MM.1S (cell line): ENCODE results near the gene TBX20.

ENCODE experiments used
- DNase-seq: peaks from one replicate; pipeline ENCODE4 v3.0.0-alpha.2; 2015
- H2AFZ ChIP-seq: fragments of 300-600 bp; sonication (generic); 2 replicates; pipeline ENCODE4 v1.6.0; 2016; ENCODE audit warnings: antibody characterized with exemption, low read length
- H3F3A ChIP-seq: fragments of 300-600 bp; sonication (generic); 2 replicates; pipeline ENCODE4 v1.6.1; 2016; ENCODE audit warnings: mild to moderate bottlenecking, antibody characterized with exemption, low read length, moderate library complexity, mixed read lengths; ENCODE audit not compliant: insufficient read depth
- H3K27ac ChIP-seq: fragments of 300-600 bp; sonication (generic); 2 replicates; pipeline ENCODE4 v1.5.1; 2016; ENCODE audit warnings: mild to moderate bottlenecking, low read length
- H3K27me3 ChIP-seq: fragments of 300-600 bp; sonication (generic); replicated peaks from 2 replicates; pipeline ENCODE4 v1.6.0; 2016; ENCODE audit warnings: low read length; ENCODE audit not compliant: insufficient read depth
- H3K36me3 ChIP-seq: fragments of 300-600 bp; sonication (generic); replicated peaks from 2 replicates; pipeline ENCODE4 v1.6.1; 2016; ENCODE audit warnings: mild to moderate bottlenecking, low read length, mixed read lengths; ENCODE audit not compliant: insufficient read depth
- H3K4me1 ChIP-seq: fragments of 300-600 bp; sonication (generic); 2 replicates; pipeline ENCODE4 v1.6.1; 2016; ENCODE audit warnings: low read length, mixed read lengths
- H3K4me2 ChIP-seq: fragments of 300-600 bp; sonication (generic); 2 replicates; pipeline ENCODE4 v1.6.0; 2016; ENCODE audit warnings: low read depth, low read length
- H3K4me3 ChIP-seq: fragments of 300-600 bp; sonication (generic); 2 replicates; pipeline ENCODE4 v1.5.1; 2016; ENCODE audit warnings: low read length, mixed read lengths
- H3K79me2 ChIP-seq: fragments of 300-600 bp; sonication (generic); 2 replicates; pipeline ENCODE4 v1.6.1; 2016; ENCODE audit warnings: mixed run types, low read length, mixed read lengths
- H3K9ac ChIP-seq: fragments of 300-600 bp; sonication (generic); 2 replicates; pipeline ENCODE4 v1.6.1; 2016; ENCODE audit warnings: low read length, mixed read lengths
- H3K9me2 ChIP-seq: fragments of 300-600 bp; sonication (generic); replicated peaks from 2 replicates; pipeline ENCODE4 v1.6.1; 2016; ENCODE audit warnings: mild to moderate bottlenecking, low read length, mixed read lengths; ENCODE audit not compliant: insufficient read depth
- H3K9me3 ChIP-seq: fragments of 300-600 bp; sonication (generic); replicated peaks from 2 replicates; pipeline ENCODE4 v1.6.1; 2016; ENCODE audit warnings: mild to moderate bottlenecking, low read length, mixed read lengths; ENCODE audit not compliant: insufficient read depth
- H4K20me1 ChIP-seq: fragments of 300-600 bp; sonication (generic); 2 replicates; pipeline ENCODE4 v1.6.1; 2016; ENCODE audit warnings: mild to moderate bottlenecking, low read length, moderate library complexity, mixed read lengths; ENCODE audit not compliant: insufficient read depth
- EZH2 ChIP-seq: fragments of 300-600 bp; sonication (generic); optimal IDR thresholded peaks from 2 replicates; pipeline ENCODE3; 2017; ENCODE audit warnings: low read depth, mild to moderate bottlenecking, antibody characterized with exemption, low read length, mixed read lengths
- EZH2phosphoT487 ChIP-seq: fragments of 300-600 bp; sonication (generic); IDR thresholded peaks from 2 replicates; pipeline ENCODE4 v1.6.1; 2018; ENCODE audit warnings: antibody characterized with exemption, low read length
- TF ChIP-seq, protein P1 (sequence below): fragments of 300-600 bp; sonication (generic); IDR thresholded peaks from 2 replicates; pipeline ENCODE4 v1.5.1; 2016; ENCODE audit warnings: antibody characterized with exemption, low read length, mixed read lengths

Gene TBX20

GRCh38 chr7:35286422-35286821 lies 32.5 kb upstream of the TBX20 start:
- no peaks in the 10 kb centered on the region for H3K27me3 ChIP-seq
- H3K4me2 ChIP-seq: no peak overlapping the region
- no peak for DNase-seq
- no peak overlapping the region for H2AFZ ChIP-seq
- H4K20me1 ChIP-seq: no peaks in the 10 kb centered on the region
- no peak overlapping the region for H3K4me3 ChIP-seq
- no peak overlapping the region for H3K9ac ChIP-seq
- TF ChIP-seq, protein P1, sequence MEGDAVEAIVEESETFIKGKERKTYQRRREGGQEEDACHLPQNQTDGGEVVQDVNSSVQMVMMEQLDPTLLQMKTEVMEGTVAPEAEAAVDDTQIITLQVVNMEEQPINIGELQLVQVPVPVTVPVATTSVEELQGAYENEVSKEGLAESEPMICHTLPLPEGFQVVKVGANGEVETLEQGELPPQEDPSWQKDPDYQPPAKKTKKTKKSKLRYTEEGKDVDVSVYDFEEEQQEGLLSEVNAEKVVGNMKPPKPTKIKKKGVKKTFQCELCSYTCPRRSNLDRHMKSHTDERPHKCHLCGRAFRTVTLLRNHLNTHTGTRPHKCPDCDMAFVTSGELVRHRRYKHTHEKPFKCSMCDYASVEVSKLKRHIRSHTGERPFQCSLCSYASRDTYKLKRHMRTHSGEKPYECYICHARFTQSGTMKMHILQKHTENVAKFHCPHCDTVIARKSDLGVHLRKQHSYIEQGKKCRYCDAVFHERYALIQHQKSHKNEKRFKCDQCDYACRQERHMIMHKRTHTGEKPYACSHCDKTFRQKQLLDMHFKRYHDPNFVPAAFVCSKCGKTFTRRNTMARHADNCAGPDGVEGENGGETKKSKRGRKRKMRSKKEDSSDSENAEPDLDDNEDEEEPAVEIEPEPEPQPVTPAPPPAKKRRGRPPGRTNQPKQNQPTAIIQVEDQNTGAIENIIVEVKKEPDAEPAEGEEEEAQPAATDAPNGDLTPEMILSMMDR: no peak
- TF ChIP-seq EZH2: no peak
- TF ChIP-seq EZH2phosphoT487: no peak
- H3K9me2 ChIP-seq: no peaks in the 10 kb centered on the region
- no peak overlapping the region for H3K27ac ChIP-seq
- no peaks in the 10 kb centered on the region for H3K36me3 ChIP-seq
- no peaks in the 10 kb centered on the region for H3K4me1 ChIP-seq
- no peaks in the 10 kb centered on the region for H3K79me2 ChIP-seq
- H3K9me3 ChIP-seq: no peaks in the 10 kb centered on the region
- H3F3A ChIP-seq: no peaks in the 10 kb centered on the region

- no peaks in the 10 kb centered on the region for H3K9me2 ChIP-seq
- H2AFZ ChIP-seq: no peak overlapping the region
- no peak overlapping the region for H3K4me2 ChIP-seq
- no peak overlapping the region for H3K4me3 ChIP-seq
- no peaks in the 10 kb centered on the region for H3K36me3 ChIP-seq
- no peaks in the 10 kb centered on the region for H3K27me3 ChIP-seq
- H3F3A ChIP-seq: no peaks in the 10 kb centered on the region
- H3K79me2 ChIP-seq: no peaks in the 10 kb centered on the region
- no peaks in the 10 kb centered on the region for H4K20me1 ChIP-seq
- H3K9me3 ChIP-seq: no peaks in the 10 kb centered on the region
- no peak overlapping the region for H3K27ac ChIP-seq
- DNase-seq: no peak
- TF ChIP-seq, protein P1: no peak
- TF ChIP-seq EZH2phosphoT487: no peak
- TF ChIP-seq EZH2: no peak
- H3K4me1 ChIP-seq: no peaks in the 10 kb centered on the region
- H3K9ac ChIP-seq: no peak overlapping the region
These were observed 31.9 kb upstream of the TBX20 start for GRCh38 chr7:35285799-35286198.

- H3K27ac ChIP-seq: no peak overlapping the region
- H3K9ac ChIP-seq: no peak overlapping the region
- H3K4me1 ChIP-seq: no peaks in the 10 kb centered on the region; the same call in 1 of the 2 replicates
- no peak overlapping the region for H2AFZ ChIP-seq
- H3K4me2 ChIP-seq: no peak overlapping the region
- H3K27me3 ChIP-seq: no peaks in the 10 kb centered on the region
- no peaks in the 10 kb centered on the region for H4K20me1 ChIP-seq
- no peaks in the 10 kb centered on the region for H3K79me2 ChIP-seq
- H3K4me3 ChIP-seq: no peak overlapping the region
- no peaks in the 10 kb centered on the region for H3K9me3 ChIP-seq
- H3K36me3 ChIP-seq: no peaks in the 10 kb centered on the region
- DNase-seq: no peak
- H3K9me2 ChIP-seq: no peaks in the 10 kb centered on the region
- H3F3A ChIP-seq: no peaks in the 10 kb centered on the region
- TF ChIP-seq EZH2 (no peak), EZH2phosphoT487 (no peak)
- TF ChIP-seq, protein P1: no peak
These were observed 27.0 kb upstream of the TBX20 start for GRCh38 chr7:35280902-35281301.

GRCh38 chr7:35277359-35277758 lies 23.5 kb upstream of the TBX20 start:
- Histone ChIP-seq H3K4me1 (no peaks in the 10 kb centered on the region; the same call in 1 of the 2 replicates), H3K36me3 (no peaks in the 10 kb centered on the region), H3K9ac (no peak overlapping the region), H3K27me3 (no peaks in the 10 kb centered on the region), H3K27ac (no peak overlapping the region), H3K9me2 (no peaks in the 10 kb centered on the region), H4K20me1 (no peaks in the 10 kb centered on the region), H3F3A (no peaks in the 10 kb centered on the region), H3K9me3 (no peaks in the 10 kb centered on the region), H3K4me2 (no peak overlapping the region), H3K79me2 (no peaks in the 10 kb centered on the region), H3K4me3 (no peak overlapping the region), H2AFZ (no peak overlapping the region)
- DNase-seq: no peak
- TF ChIP-seq EZH2 (no peak), EZH2phosphoT487 (no peak)
- TF ChIP-seq, protein P1: no peak
